HEK293 (cell line): ENCODE data around the gene TNFRSF11A.

Experiments used
- ZNF626 ChIP-seq: fragments of 450-650 bp; sonication (Bioruptor Pico); formaldehyde crosslinking; IDR thresholded peaks from 2 replicates; pipeline ENCODE4 v1.5.1; 2018; ENCODE audit warnings: missing biosample characterization, missing genetic modification characterization, inconsistent platforms
- ZNF707 ChIP-seq: fragments of 450-650 bp; formaldehyde crosslinking; IDR thresholded peaks from 2 replicates; pipeline ENCODE4 v1.5.1; 2016; ENCODE audit warnings: missing biosample characterization, missing genetic modification characterization
- TF ChIP-seq, protein P1 (sequence below): fragments of 450-650 bp; formaldehyde crosslinking; IDR thresholded peaks from 2 replicates; pipeline ENCODE4; 2016; ENCODE audit warnings: missing biosample characterization, missing genetic modification characterization

DNA sequence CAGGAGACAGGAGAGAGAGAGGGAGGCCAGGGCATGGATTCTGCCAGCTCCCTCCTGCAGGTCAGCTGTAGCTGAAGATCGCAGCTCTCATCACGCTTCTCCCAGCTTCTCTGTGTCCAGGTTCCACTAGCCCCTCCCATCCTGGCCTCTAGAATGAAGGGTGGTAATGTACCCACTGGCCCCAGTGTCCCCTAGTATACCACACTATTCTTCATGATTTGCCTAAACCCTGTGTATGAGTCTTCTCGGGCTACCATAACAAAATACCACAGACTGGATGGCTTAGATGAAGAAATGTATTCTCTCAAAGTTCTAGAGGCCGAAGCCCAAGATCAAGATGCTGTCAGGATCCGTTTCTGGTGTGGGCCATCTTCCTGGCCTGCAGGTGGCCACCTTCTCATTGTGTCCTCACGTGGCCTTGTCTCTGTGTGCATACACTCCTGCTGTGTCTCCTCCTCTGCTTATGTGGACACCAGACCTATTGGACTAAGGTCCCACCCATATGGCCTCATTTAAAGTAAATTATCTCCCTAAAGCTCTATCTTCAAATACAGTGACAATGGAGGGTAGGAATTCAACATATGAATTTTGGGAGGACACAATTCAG lies 77.3 kb downstream of the TNFRSF11A start:
- no peak for TF ChIP-seq ZNF626 (tag by site-specific recombination)
- no peak for TF ChIP-seq ZNF707
- TF ChIP-seq, protein P1, sequence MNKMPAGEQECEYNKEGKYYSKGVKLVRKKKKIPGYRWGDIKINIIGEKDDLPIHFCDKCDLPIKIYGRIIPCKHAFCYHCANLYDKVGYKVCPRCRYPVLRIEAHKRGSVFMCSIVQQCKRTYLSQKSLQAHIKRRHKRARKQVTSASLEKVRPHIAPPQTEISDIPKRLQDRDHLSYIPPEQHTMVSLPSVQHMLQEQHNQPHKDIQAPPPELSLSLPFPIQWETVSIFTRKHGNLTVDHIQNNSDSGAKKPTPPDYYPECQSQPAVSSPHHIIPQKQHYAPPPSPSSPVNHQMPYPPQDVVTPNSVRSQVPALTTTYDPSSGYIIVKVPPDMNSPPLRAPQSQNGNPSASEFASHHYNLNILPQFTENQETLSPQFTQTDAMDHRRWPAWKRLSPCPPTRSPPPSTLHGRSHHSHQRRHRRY (tag by site-specific recombination), result no peak
